ENCODE results near the gene DNAJC25.
"Not testable (repeated sequence)": the region's sequence is repeated elsewhere in the genome, so short reads cannot be mapped to it uniquely, and the experiment has no call there.

The DNAJC25 gene

DNA sequence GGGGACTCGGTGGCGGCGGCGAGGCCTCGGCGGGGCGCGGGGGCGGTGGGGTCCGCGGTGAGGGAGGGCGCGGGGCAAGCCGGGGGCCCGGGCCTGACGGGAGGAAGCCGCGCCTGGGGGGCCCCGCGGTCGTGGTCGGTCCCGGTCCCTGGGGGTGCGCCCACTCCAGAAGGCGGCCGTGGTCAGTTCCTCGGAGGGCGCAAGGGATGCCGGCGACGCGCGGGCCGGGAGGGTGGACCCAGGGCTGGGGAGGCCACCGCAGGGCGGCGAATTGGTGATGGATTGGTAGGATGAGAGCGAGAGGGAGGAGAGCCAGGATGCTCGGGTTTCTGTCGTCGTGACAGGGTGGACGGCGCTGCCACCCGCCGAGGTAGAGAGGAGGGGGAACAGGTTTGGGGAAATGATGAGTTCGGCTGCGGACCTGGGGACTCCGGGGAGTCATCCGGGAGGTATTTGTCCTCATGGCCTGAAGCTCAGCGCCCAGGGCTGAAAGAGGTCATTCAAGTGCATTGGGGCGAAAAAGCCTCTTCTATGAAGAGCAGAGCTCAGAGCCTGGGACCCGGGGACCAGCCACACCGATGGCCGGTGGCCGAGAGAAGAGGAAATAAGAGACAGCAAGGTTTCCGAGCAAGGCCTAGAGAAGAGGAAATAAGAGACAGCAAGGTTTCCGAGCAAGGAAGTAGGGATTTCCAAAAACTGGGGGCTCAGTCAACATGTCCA, 30.8 kb downstream of the DNAJC25 start:
- peak; percentile 55 for DNase-seq (ENCODE audit: extremely low spot score)
- CTCF ChIA-PET = interaction anchor here (1.0 to 1.7 kb wide), 2 partner anchors 9 to 40 kb away, joined by 3 to 6 read pairs; no protein-coding TSS in a partner anchor
- TF ChIP-seq, protein P1, sequence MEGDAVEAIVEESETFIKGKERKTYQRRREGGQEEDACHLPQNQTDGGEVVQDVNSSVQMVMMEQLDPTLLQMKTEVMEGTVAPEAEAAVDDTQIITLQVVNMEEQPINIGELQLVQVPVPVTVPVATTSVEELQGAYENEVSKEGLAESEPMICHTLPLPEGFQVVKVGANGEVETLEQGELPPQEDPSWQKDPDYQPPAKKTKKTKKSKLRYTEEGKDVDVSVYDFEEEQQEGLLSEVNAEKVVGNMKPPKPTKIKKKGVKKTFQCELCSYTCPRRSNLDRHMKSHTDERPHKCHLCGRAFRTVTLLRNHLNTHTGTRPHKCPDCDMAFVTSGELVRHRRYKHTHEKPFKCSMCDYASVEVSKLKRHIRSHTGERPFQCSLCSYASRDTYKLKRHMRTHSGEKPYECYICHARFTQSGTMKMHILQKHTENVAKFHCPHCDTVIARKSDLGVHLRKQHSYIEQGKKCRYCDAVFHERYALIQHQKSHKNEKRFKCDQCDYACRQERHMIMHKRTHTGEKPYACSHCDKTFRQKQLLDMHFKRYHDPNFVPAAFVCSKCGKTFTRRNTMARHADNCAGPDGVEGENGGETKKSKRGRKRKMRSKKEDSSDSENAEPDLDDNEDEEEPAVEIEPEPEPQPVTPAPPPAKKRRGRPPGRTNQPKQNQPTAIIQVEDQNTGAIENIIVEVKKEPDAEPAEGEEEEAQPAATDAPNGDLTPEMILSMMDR (IDR thresholded peaks at IDR 0.05; ENCODE audit: control extremely low read depth, extremely low read depth, low read depth, missing control alignments) = no peak
- POLR2A ChIA-PET = interaction anchor here (0.9 kb wide), 1 partner anchor 10 kb away, joined by 3 read pairs; no protein-coding TSS in a partner anchor

DNA sequence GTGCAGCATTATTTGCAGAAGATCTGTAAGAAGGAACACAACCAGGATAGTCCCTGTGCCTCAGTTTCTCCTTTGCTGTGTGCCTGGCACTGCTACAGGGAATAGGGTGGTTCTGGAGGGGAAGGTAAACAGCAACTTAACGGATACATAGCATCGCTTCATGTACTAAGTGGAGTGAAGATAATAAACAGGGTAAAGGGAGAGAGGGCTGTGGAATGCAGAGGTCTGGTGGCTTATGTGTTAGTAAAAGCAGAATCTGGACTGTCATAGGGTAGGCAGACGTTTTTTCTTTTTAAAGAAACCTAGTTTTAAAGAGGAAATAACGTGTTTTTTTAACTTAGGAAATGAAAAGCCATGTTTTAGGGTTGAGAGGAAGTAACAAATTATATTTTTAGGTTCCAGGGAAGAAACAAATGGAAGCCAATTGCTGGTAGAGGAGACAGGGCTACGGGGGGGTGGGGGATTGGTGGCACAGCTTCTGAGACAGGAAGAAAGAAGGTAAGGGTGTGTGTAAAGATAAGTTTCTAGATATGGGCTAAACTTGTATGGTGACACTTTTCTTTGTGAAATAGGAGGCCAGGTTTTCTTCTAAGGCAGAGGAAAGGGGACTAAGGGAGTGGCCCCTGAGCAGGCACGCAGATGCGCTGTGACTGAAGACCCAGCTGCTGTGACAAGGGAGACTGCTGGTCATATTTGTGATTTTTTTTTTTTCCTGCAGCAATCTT, 31.6 kb downstream of the DNAJC25 start:
- no peak for DNase-seq (ENCODE audit: extremely low spot score)
- ChIA-PET POLR2A (interaction anchor here (0.5 kb wide), 1 partner anchor 41 kb away, joined by 3 read pairs; no protein-coding TSS in a partner anchor), CTCF (interaction anchor here (1.7 kb wide), 1 partner anchor 8 kb away, joined by 6 read pairs; no protein-coding TSS in a partner anchor)
- TF ChIP-seq, protein P1 (IDR thresholded peaks at IDR 0.05; ENCODE audit: control extremely low read depth, extremely low read depth, low read depth, missing control alignments) = no peak

DNA sequence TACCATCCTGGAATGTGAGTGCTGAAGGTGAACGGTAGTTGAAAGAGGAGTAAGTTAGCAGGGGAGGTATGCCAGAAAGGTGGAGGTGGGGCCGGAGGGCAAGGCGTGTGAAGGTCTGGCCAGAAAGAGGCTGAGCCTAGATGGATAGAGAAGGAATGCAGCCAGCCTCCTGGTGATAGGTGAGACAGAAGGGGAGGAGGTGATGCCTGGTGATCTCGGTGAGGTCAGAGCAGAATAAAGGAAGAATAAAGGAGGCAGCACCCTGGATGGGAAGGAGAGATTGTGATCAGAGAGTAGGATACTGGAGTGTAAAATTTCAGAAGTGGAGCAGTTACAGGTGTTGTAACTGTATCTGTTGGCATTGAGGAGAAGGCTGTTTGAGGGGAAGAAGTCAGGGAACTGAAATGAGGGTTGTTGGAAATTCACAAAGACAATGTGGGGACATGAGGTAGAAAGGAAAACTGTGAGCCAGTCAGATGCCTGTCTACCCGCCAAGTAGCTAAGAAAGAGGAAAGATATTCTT, 32.2 kb downstream of the DNAJC25 start:
- CTCF ChIA-PET = interaction anchor here (1.1 kb wide), 1 partner anchor 11 kb away, joined by 3 read pairs; no protein-coding TSS in a partner anchor
- POLR2A ChIA-PET = interaction anchor here (0.5 to 0.7 kb wide), 3 partner anchors 41 to 713 kb away, joined by 3 to 4 read pairs (median 4); no protein-coding TSS in a partner anchor
- TF ChIP-seq, protein P1 (IDR thresholded peaks at IDR 0.05; ENCODE audit: control extremely low read depth, extremely low read depth, low read depth, missing control alignments) = no peak
- no peak for DNase-seq (ENCODE audit: extremely low spot score)

DNA sequence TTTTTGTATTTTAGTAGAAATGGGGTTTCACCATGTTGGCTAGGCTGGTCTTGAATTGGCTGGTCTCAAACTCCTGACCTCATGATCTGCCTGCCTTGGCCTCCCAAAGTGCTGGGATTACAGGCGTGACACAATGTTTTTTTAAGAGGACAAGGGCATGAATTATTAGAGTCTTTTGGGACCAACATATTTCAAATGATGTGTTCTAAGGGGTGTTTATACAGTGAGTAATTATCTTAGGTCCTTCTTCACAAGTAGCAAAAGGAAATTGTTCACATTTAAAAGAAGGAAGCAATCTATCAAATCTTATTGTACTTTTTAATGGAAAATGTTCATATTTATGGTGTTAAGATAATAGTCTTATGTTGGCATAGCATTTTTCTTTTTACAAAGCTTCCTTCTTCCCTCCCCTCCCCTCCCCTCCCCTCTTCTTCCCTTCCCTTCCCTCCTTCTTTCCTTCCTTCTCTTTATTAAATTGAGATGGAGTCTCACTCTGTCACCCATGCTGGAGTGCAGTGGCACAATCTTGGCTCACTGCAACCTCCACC, 37.0 kb downstream of the DNAJC25 start:
- ChIA-PET CTCF (no interaction called here), POLR2A (no interaction called here)
- TF ChIP-seq, protein P1 (IDR thresholded peaks at IDR 0.05; ENCODE audit: control extremely low read depth, extremely low read depth, low read depth, missing control alignments) = no peak
- no peak for DNase-seq (ENCODE audit: extremely low spot score)

DNA sequence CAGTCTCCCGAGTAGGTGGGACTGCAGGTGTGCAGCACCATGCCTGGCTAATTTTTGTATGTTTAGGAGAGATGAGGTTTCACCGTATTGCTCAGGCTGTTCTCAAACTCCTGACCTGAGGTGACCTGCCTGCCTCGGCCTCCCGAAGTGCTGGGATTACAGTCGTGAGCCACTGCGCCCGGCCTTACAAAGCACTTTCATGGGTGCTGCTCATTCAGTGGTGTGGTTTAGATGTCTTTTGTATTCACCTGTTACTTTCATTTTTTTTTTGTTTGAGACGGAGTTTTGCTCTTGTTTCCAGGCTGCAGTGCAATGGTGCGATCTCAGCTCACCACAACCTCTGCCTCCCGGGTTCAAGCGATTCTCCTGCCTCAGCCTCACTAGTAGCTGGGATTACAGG, 37.5 kb downstream of the DNAJC25 start:
- DNase-seq (ENCODE audit: extremely low spot score); POLR2A ChIA-PET; CTCF ChIA-PET: not testable (repeated sequence)

DNA sequence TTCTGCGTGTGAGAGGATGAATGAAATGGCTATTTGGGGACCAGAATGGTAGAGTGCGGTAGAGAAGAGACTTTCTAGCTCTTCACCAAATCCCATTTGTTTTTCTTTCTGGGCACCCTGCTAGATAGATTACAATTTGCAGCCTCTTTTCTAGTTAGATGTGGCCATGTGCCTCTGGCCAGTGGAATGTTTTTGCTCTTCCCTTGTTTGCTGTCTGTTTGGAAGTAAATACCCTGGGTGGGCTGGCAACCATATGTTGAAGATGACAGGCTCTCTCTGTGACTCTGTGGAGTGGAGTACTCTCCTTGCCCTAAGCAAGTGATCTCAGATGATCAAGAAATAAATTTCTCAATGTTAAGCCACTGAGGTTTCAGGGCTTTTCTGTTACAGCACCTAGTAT, 43.2 kb downstream of the DNAJC25 start:
- DNase-seq (ENCODE audit: extremely low spot score) = no peak
- ChIA-PET POLR2A (no interaction called here), CTCF (no interaction called here)
- TF ChIP-seq, protein P1 (IDR thresholded peaks at IDR 0.05; ENCODE audit: control extremely low read depth, extremely low read depth, low read depth, missing control alignments) = no peak
